ENCODE results near the gene CALY. TPM values are rescaled to one million over a fixed set of nuclear protein-coding genes. Genes with fewer than 3 reads are reported as not detected.

Gene CALY
- total RNA-seq, 1 experiment from 2014 or later = not detected

GRCh38 chr10:133350283-133350949 lies 13.7 kb upstream of the CALY start:
- ChIA-PET CTCF (no interaction called here), POLR2A (ENCODE audit: unreplicated experiment) (no interaction called here)
- no peak; the same call in 1 of the 2 replicates for ATAC-seq
- no peaks in the 10 kb centered on the region for H3K27me3 ChIP-seq (ENCODE audit: low read length)
- no peaks in the 10 kb centered on the region for H4K20me1 ChIP-seq (ENCODE audit: low read length)
- TF ChIP-seq EZH2phosphoT487 (IDR thresholded peaks at IDR 0.05; ENCODE audit: borderline replicate concordance, low read length) (no peak), EZH2 (IDR thresholded peaks at IDR 0.05; ENCODE audit: low read length, unreplicated experiment) (no peak), CTCF (conservative IDR thresholded peaks at IDR 0.05; ENCODE audit: low read depth, low read length) (no peak)
- H3K79me2 ChIP-seq (ENCODE audit: low read length) = no peaks in the 10 kb centered on the region
- H3K4me1 ChIP-seq (ENCODE audit: insufficient read depth, low read length) = no peaks in the 10 kb centered on the region
- H3K9ac ChIP-seq (ENCODE audit: low read length) = no peak overlapping the region
- H3K9me3 ChIP-seq (ENCODE audit: low read length) = no peaks in the 10 kb centered on the region
- H2AFZ ChIP-seq (ENCODE audit: low read length) = no peak overlapping the region
- BruUV-seq (replicated peaks) = no TSS peak
- no peaks in the 10 kb centered on the region for H3F3A ChIP-seq (ENCODE audit: low read length, unreplicated experiment)
- H3K4me3 ChIP-seq (ENCODE audit: low read length) = no peak overlapping the region
- no peak overlapping the region for H3K4me2 ChIP-seq (ENCODE audit: low read length)
- H3K9me2 ChIP-seq (replicated peaks; ENCODE audit: low read length) = no peaks in the 10 kb centered on the region
- no peaks in the 10 kb centered on the region for H3K36me3 ChIP-seq (ENCODE audit: low read depth, low read length)
- H3K27ac ChIP-seq (ENCODE audit: low read length) = no peak overlapping the region
- intact Hi-C loops (cut with micrococcal nuclease) = no loop called here
- no peak for DNase-seq

- Histone ChIP-seq H2AFZ (ENCODE audit: low read length) (no peak overlapping the region), H3K27me3 (ENCODE audit: low read length) (no peaks in the 10 kb centered on the region), H4K20me1 (ENCODE audit: low read length) (no peaks in the 10 kb centered on the region), H3K9me2 (replicated peaks; ENCODE audit: low read length) (no peaks in the 10 kb centered on the region), H3K4me3 (ENCODE audit: low read length) (no peak overlapping the region), H3K36me3 (ENCODE audit: low read depth, low read length) (no peaks in the 10 kb centered on the region), H3K4me1 (ENCODE audit: insufficient read depth, low read length) (no peaks in the 10 kb centered on the region), H3K9me3 (ENCODE audit: low read length) (no peaks in the 10 kb centered on the region), H3K4me2 (ENCODE audit: low read length) (no peak overlapping the region), H3K79me2 (ENCODE audit: low read length) (no peaks in the 10 kb centered on the region), H3F3A (ENCODE audit: low read length, unreplicated experiment) (no peaks in the 10 kb centered on the region), H3K27ac (ENCODE audit: low read length) (no peak overlapping the region), H3K9ac (ENCODE audit: low read length) (no peak overlapping the region)
- no TSS peak for BruUV-seq (replicated peaks)
- POLR2A ChIA-PET (ENCODE audit: unreplicated experiment) = no interaction called here
- intact Hi-C loops (cut with micrococcal nuclease) = no loop called here
- DNase-seq = no peak
- CTCF ChIA-PET = no interaction called here
- TF ChIP-seq EZH2 (IDR thresholded peaks at IDR 0.05; ENCODE audit: low read length, unreplicated experiment) (no peak), EZH2phosphoT487 (IDR thresholded peaks at IDR 0.05; ENCODE audit: borderline replicate concordance, low read length) (no peak), CTCF (conservative IDR thresholded peaks at IDR 0.05; ENCODE audit: low read depth, low read length) (no peak)
- ATAC-seq = no peak
Observed at GRCh38 chr10:133349577-133350011, 12.9 kb upstream of the CALY start.

DNA sequence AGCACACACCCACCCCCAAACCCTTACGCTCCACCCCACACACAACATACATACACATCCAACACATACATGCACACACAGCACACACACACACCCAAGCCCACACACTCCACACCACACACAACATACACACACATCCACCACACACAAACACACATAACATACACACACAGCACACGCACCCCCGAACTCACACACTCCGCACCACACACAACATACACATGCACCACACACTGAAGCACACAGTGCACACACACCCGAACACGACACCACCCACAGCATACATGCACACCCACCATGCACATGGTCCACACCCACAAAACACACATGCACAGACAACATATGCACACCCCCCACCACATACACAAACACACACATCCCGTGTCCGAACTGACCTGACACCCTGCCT lies 12.5 kb upstream of the CALY start:
- Histone ChIP-seq H3K36me3 (ENCODE audit: low read depth, low read length) (no peaks in the 10 kb centered on the region), H2AFZ (ENCODE audit: low read length) (no peak overlapping the region), H3K79me2 (ENCODE audit: low read length) (no peaks in the 10 kb centered on the region), H3F3A (ENCODE audit: low read length, unreplicated experiment) (no peaks in the 10 kb centered on the region), H3K27me3 (ENCODE audit: low read length) (no peaks in the 10 kb centered on the region), H3K4me3 (ENCODE audit: low read length) (no peak overlapping the region), H3K4me2 (ENCODE audit: low read length) (no peak overlapping the region), H4K20me1 (ENCODE audit: low read length) (no peaks in the 10 kb centered on the region), H3K27ac (ENCODE audit: low read length) (no peak overlapping the region), H3K9me3 (ENCODE audit: low read length) (no peaks in the 10 kb centered on the region), H3K9me2 (replicated peaks; ENCODE audit: low read length) (no peaks in the 10 kb centered on the region), H3K9ac (ENCODE audit: low read length) (no peak overlapping the region), H3K4me1 (ENCODE audit: insufficient read depth, low read length) (no peaks in the 10 kb centered on the region)
- TF ChIP-seq CTCF (conservative IDR thresholded peaks at IDR 0.05; ENCODE audit: low read depth, low read length) (no peak), EZH2phosphoT487 (IDR thresholded peaks at IDR 0.05; ENCODE audit: borderline replicate concordance, low read length) (no peak), EZH2 (IDR thresholded peaks at IDR 0.05; ENCODE audit: low read length, unreplicated experiment) (no peak)
- ATAC-seq (no peak), DNase-seq (no peak)
- POLR2A ChIA-PET (ENCODE audit: unreplicated experiment) = no interaction called here
- CTCF ChIA-PET = no interaction called here
- intact Hi-C loops (cut with micrococcal nuclease) = no loop called here
- BruUV-seq (replicated peaks) = no TSS peak

Data from PC-3 (cell line).